ENCODE results near the gene R3HCC1L.
"Not testable (repeated sequence)": the region's sequence is repeated elsewhere in the genome, so short reads cannot be mapped to it uniquely, and the experiment has no call there.

The R3HCC1L gene

DNA sequence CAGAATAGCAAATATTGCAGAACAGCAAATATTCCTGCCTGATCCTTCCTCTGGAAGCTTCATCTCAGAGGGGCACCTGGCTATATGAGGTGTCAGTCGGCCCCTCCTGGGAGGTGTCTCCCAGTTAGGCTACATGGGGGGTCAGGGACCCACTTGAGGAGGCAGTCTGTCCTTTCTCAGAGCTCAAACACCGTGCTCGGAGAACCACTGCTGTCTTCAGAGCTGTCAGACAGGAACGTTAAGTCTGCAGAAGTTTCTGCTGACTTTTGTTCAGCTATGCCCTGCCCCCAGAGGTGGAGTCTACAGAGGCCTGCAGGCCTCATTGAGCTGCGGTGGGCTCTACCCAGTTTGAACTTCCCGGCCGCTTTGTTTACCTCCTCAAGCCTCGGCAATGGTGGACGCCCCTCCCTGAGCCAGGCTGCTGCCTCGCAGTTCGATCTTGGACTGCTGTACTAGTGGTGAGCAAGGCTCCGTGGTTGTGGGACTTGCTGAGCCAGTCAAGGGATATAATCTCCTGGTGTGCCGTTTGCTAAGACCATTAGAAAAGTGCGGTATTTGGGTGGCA is 48.0 kb downstream of the R3HCC1L start:
- DNase-seq, result not testable (repeated sequence)

- no peak for DNase-seq
These were observed 52.2 kb downstream of the R3HCC1L start for GRCh38 chr10:98186681-98187080.

GRCh38 chr10:98190773-98191172 is 56.3 kb downstream of the R3HCC1L start:
- DNase-seq, result not testable (repeated sequence)

DNA sequence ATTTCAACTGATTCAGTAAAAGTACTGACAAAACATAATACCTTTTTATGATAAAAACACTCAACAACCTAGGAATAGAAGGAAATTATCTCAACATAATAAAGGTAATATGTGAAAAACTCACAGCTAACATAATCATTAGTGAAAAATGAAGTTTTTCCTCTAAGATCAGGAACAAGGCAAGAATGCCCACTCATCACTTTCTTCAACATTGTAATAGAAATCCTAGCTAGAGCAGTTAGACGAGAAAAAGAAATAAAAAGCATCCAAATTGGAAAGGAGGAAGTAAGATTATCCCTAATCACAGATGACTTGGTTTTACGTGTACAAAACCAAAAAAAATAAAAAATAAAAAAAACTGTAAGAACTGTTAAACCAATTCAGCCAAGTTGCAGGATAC is 58.6 kb downstream of the R3HCC1L start:
- no peak for DNase-seq

DNA sequence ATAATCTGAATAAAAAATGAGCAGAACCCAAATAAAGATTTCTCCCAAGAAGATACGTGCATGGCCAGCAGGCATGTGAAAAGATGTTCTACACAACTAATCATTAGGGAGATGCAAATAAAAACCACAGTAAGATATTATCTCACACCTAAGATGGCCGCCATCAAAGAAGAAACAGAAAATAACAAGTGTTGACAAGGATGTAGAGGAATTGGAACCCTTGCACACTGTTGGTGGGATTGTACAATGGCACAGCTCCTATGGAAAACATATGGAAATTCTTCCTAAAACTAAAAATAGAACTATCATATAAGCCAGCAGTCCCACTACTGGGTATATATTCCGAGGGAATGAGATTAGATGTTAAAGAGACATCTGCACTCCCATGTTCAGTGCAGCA is 60.2 kb downstream of the R3HCC1L start:
- no peak for DNase-seq

- no peak for DNase-seq
These were observed 60.7 kb downstream of the R3HCC1L start for GRCh38 chr10:98195120-98195519.

GRCh38 chr10:98196985-98197384 is 62.5 kb downstream of the R3HCC1L start:
- no peak for DNase-seq

DNA sequence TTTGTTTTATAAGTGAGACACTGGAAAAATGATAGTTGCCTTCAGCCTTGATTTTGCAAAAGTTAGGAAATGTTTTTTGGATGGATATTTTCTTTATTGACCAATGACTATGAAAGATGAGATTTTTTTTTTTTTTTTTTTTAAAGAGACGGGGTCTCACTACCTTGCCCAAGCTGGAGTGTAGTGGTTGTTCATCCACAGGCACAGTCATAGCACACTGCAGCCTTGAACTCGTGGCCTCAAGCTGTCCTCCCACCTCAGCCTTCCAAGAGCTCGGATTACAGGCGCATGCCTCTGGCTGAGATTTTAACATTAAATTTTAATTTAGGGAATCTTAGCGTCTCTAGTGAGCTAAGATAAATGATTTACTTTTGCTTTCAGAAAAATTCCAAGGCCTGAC is 67.3 kb downstream of the R3HCC1L start:
- no peak for DNase-seq

GRCh38 chr10:98202378-98202777 is 67.9 kb downstream of the R3HCC1L start:
- DNase-seq, result no peak

GRCh38 chr10:98205351-98205750 is 70.9 kb downstream of the R3HCC1L start:
- DNase-seq, result no peak

DNA sequence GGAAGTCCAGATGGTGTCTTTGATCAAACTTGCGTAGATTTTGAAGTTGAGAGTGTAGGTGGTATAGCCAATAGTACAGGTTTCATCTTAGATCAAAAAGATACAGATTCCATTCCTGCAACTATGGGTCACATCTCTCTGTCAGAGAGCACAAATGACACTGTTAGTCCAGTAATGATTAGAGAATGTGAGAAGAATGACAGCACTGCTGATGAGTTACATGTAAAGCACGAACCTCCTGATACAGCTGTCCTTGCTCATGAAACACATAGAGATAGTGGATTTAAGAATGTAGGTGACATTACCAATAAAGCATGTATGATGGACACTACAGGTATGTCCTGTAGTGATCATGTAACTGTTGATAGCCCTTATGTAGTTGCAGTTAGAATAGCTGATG is 74.5 kb downstream of the R3HCC1L start:
- DNase-seq, result no peak

- no peak for DNase-seq
These were observed 75.0 kb downstream of the R3HCC1L start for GRCh38 chr10:98209441-98209840.

GRCh38 chr10:98212196-98212595 is 77.7 kb downstream of the R3HCC1L start:
- DNase-seq, result no peak

- no peak for DNase-seq
These were observed 79.3 kb downstream of the R3HCC1L start for GRCh38 chr10:98213740-98214139.

- DNase-seq, result no peak
These were observed 80.9 kb downstream of the R3HCC1L start for GRCh38 chr10:98215373-98215772.

DNA sequence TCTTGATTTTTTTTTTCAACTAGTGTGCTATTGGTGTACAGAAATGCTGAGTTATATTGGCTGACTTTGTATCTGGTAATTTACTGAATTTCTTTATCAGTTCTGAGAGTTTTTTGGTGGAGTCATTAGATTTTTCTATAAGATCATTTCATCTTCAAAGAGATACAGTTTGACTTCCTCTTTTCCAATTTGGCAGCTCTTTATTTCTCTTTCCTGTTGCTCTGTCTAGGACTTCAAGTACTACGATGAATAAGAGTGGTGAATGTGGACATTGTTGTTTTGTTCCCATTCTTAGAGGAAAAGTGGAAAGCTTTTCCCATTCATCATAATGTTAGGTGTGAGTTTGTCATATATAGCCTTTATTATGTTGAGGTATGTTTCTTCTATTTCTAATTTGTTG is 83.3 kb downstream of the R3HCC1L start:
- DNase-seq, result no peak

DNA sequence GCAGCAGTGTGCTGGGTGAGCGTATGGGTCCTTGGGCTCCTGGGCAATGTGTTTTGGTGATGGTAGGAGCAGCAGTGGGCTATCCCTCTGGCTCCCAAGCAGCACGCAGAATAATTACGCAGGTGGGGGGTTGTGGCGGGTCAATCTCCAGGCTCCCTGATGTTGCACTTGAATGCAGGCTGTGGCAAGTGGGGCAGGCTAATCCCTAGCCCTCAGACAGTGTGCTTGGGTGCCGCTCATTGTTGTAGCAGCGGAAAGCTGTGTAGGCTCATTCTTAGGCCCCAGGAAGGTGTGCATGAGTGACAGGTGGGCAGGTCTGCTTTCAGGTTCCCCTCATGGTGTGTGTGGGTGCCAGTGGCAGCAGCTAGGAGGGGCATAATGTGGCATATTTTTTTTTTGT is 89.4 kb downstream of the R3HCC1L start:
- DNase-seq, result no peak

DNA sequence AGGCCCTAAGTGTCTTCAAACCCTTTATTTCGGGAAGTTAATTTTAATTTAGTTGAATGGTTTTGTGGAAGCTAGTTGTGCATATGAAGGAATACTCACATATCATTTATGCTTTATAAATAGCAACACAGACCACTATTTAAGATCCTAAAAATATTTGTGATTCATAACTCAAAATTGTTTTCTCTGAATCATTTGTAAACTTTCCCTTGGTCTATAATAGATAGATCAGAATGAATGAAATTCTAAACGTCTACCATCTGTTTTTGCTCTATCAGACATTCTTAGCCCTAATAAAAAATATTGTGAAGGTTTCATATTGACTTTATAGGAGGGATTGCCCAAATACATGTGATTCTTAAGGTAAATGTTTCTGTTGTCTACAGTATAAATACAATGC is 90.1 kb downstream of the R3HCC1L start:
- no peak for DNase-seq

DNA sequence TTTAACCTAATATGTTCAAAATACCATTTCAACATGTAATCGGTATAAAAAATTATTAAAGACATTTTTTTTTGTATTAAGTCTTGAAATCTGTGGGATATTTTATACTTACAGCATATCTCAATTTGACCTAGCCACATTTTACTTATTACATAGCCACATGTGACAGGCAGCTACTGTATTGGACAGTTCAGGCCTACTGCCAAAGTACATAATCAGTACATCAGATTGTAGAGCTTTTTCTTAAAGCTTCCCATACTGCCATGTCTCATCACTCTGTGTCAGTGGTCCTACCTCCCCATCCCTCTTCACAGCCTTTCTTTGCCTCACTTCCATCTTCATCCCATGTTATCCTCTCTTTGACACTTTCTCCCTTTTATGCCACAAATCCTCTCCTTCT is 90.5 kb downstream of the R3HCC1L start:
- no peak for DNase-seq

GRCh38 chr10:98226508-98227144 is 92.2 kb downstream of the R3HCC1L start:
- no peak for DNase-seq

DNA sequence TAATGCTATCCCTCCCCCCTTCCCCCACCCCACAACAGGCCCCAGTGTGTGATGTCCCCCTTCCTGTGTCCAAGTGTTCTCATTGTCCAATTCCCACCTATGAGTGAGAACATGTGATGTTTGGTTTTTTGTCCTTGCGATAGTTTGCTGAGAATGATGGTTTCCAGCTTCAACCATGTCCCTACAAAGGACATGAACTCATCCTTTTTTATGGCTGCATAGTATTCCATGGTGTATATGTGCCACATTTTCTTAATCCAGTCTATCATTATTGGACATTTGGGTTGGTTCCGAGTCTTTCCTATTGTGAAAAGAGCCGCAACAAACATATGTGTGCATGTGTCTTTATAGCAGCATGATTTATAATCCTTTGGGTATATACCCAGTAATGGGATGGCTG is 93.3 kb downstream of the R3HCC1L start:
- not testable (repeated sequence) for DNase-seq

DNA sequence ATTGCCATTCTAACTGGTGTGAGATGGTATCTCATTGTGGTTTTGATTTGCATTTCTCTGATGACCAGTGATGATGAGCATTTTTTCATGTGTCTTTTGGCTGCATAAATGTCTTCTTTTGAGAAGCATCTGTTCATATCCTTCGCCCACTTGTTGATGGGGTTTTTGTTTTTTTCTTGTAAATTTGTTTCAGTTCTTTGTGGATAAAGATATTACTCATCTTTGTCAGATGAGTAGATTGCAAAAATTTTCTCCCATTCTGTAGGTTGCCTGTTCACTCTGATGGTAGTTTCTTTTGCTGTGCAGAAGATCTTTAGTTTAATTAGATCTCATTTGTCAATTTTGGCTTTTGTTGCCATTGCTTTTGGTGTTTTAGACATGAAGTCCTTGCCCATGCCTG is 93.8 kb downstream of the R3HCC1L start:
- not testable (repeated sequence) for DNase-seq

- no peak for DNase-seq
These were observed 97.0 kb downstream of the R3HCC1L start for GRCh38 chr10:98231417-98231816.

DNA sequence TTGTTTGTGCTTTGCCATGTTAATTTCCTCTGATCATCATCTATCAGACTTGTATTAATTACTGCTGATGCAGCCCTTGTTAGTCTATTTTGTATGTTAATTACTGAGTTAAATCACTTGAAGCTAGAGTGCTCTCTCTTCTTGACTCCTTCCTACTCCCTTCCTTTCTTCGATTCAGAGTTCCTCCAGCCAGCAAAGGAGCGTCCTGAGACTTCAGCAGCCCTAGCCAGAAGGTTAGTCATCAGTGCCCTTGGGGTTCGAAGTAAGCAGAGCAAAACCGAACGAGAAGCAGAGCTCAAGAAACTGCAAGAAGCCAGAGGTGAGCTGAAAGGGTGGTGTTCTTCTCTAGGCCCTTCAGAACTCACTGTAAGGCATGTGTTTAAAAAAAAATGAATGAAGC is 101.4 kb downstream of the R3HCC1L start:
- no peak for DNase-seq

- DNase-seq, result no peak
These were observed 102.4 kb downstream of the R3HCC1L start for GRCh38 chr10:98236862-98237261.

Measured in activated effector memory CD4-positive, alpha-beta T cell treated with Interleukin-2 at 50 U/mL for 16 hours (primary cell).